Hypothalamus (tissue), 51 donors: Measurements from ENCODE around the gene CKAP5.
"Not testable (repeated sequence)": the region's sequence is repeated elsewhere in the genome, so short reads cannot be mapped to it uniquely, and the experiment has no call there.

Experiments used
- DNase-seq, 51 donors: peaks; one replicate each; lab custom pipeline; 2025; lab: John Stamatoyannopoulos, UW

CKAP5 gene

GRCh38 chr11:46709351-46709750, 136.7 kb downstream of the CKAP5 start:
- DNase-seq = not testable (repeated sequence)

- no peak for DNase-seq
Measured at GRCh38 chr11:46706886-46707285, 139.2 kb downstream of the CKAP5 start.

- no peak for DNase-seq
Measured at GRCh38 chr11:46705070-46705688, 140.9 kb downstream of the CKAP5 start.

DNA sequence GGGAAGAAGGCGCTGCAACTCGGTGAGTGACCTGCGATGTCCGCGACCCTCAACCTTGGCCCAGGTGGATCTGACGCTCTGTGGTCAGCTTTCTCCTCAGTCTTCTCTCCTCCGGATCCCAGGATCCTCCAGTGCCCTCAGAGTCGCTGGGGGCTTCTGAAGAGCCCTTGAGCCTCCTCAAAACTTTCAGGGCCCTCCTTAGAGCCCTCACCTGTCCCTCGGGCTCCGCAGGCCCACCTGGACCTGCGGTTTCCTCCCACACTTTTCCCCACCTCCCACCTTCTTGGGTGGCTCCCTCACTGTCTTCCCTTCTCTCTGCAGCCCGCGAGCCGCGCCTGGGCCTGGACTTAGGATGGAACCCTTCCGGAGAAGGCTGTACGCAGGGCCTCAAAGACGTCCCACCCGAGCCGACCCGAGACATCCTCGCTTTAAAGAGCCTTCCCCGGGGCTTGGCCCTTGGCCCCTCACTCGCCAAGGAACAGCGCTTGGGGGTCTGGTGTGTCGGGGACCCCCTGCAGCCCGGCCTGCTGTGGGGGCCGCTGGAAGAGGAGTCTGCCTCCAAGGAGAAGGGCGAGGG, 144.9 kb downstream of the CKAP5 start:
- no peak for DNase-seq

- peak; percentile 68 to 99 (median 96) for DNase-seq
Measured at GRCh38 chr11:46700241-46701077, 145.6 kb downstream of the CKAP5 start, which contains the start of the genes ARHGAP1 and ZNF408. TSS of gene ARHGAP1 (minus strand) at chr11:46700619. CDS start at chr11:46696107, 4,512 bp downstream. TSS of gene ZNF408 (plus strand) at chr11:46701031. CDS start at chr11:46701048, 17 bp downstream.

GRCh38 chr11:46698597-46698996, 147.5 kb downstream of the CKAP5 start:
- no peak for DNase-seq

- DNase-seq = no peak
Measured at GRCh38 chr11:46697723-46698122, 148.4 kb downstream of the CKAP5 start.

DNA sequence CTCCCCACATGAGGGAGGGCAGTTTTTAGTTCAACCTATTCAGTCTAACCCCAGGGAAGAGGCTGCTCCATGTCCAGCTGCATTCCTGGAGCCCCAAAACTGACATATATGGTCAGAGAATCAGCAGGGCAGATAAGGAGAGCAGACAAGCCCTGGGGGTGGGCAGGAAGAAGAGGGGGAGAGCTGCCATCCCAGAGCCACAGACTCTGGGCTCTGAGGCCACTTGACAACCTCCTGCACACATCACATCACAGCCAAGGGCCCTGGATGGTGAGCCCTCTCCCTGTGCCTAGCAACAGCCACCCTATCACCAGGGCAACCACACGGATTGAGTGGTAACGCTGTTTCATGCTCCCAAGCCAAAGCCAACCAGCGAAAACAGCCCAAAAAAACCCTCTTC, 148.8 kb downstream of the CKAP5 start:
- peak in 36 of 51 donors; percentile 15 to 85 (median 56) for DNase-seq

DNA sequence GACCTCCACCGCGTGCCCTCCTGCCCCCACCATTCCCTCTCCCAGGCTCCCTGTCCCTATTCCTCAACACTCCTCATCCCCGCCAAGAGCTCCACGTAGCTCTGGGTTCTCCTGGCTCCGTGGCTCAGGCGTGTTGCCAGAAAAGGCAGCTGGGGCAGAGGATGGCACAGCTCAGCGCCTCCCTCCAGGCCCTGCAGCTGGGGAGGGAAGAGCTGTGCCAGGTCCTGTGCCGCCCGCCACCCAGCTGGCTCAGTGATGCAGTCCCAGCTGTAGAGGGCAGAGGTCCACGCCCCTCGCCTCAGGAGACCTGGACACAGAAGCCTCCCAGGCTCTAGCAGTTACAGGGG, 149.9 kb downstream of the CKAP5 start:
- peak; percentile 19 to 97 (median 86) for DNase-seq

- no peak for DNase-seq
Measured at GRCh38 chr11:46695345-46696211, 150.5 kb downstream of the CKAP5 start.

DNA sequence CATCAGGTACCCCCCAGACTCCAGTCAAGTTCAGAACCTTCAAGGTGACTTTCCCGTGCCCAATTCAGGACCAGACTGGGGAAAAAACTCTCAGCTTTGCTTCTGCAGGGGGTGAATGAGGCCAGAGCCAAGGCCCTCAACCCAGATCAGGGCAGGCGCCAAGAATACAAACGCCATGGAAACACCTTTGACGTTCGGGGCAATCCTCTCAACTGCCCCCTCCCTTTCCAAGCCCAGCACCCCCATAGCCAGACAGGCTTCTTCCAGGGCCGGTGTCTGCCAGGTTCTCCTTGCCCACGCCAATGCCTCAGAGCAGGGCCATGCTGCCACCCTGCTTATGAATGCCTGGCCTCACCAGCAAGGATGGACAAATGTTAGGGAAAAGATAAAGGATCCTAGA, 151.5 kb downstream of the CKAP5 start:
- peak in 3 of 51 donors; percentile 19 to 45 (median 35) for DNase-seq

- DNase-seq = no peak
Measured at GRCh38 chr11:46694072-46694471, 152.0 kb downstream of the CKAP5 start.

DNA sequence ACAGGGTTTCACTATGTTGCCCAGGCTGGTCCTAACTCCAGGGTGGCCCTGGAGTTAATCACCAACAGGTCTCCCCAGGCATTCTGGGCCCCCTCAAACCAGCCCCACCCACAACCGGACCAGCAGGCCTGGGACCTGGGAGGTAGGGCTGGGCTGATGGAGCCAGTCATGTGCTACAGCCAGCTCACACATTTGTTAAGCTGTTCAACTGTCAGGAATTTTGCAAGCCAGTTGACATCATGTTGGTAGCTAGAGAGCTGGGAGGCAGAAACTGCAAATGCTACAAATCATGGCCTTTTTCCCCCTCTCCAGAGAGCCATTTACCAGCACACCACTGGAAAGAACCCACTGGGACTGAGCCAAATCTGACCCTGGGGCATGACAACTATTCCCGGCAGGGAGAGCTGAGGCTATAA, 152.5 kb downstream of the CKAP5 start:
- peak in 2 of 51 donors; percentile 40 to 59 for DNase-seq
